Glutamatergic neuron (in vitro differentiated cells): ENCODE measurements around the gene TMEM147. TPM values are rescaled to one million over a fixed set of nuclear protein-coding genes. Genes with fewer than 3 reads are reported as not detected.

Experiments
- DNase-seq: peaks from one replicate; pipeline ENCODE4 v3.0.0; 2022
- H3K27ac Mint-ChIP-seq: one replicate; pipeline ENCODE4 v1.8.0; 2020; ENCODE audit warnings: mild to moderate bottlenecking, mixed read lengths, inconsistent platforms; ENCODE audit not compliant: unreplicated experiment
- H3K27me3 Mint-ChIP-seq: one replicate; pipeline ENCODE4 v1.8.0; 2020; ENCODE audit warnings: mild to moderate bottlenecking, moderate library complexity, mixed read lengths, inconsistent platforms; ENCODE audit not compliant: unreplicated experiment
- H3K36me3 Mint-ChIP-seq: one replicate; pipeline ENCODE4 v1.8.0; 2020; ENCODE audit warnings: mild to moderate bottlenecking, mixed read lengths, inconsistent platforms; ENCODE audit not compliant: unreplicated experiment
- H3K4me1 Mint-ChIP-seq: one replicate; pipeline ENCODE4 v1.8.0; 2020; ENCODE audit warnings: mild to moderate bottlenecking, low read depth, mixed read lengths, inconsistent platforms; ENCODE audit not compliant: unreplicated experiment
- H3K4me3 Mint-ChIP-seq: one replicate; pipeline ENCODE4 v1.8.0; 2020; ENCODE audit warnings: mild to moderate bottlenecking, mixed read lengths, inconsistent platforms; ENCODE audit not compliant: unreplicated experiment
- H3K9me3 Mint-ChIP-seq: one replicate; pipeline ENCODE4 v1.8.0; 2020; ENCODE audit warnings: mild to moderate bottlenecking, moderate library complexity, mixed read lengths, inconsistent platforms; ENCODE audit not compliant: unreplicated experiment
- CTCF ChIP-seq: fragments of 200-600 bp; sonication (generic); IDR thresholded peaks from one replicate; pipeline ENCODE4 v1.5.0; 2021; ENCODE audit not compliant: partially characterized antibody, unreplicated experiment
- total RNA-seq: library from RNA; stranded (reverse); fragmentation: NEBNext Ultra II Directional; extraction: Animal tissue kit (Norgen Biotek cat#: 25700); gene quantifications from one replicate; pipeline ENCODE4 v1.2.1, GENCODE V29; 2021; ENCODE audit not compliant: unreplicated experiment

The TMEM147 gene
- total RNA-seq, 1 donor from 2014 or later, result 67.2 TPM

GRCh38 chr19:35512831-35513627, 32.4 kb upstream of the TMEM147 start:
- Mint-ChIP-seq H3K4me1 (no peaks in the 10 kb centered on the region), H3K27me3 (peaks cover 16% of the 10 kb centered on the region), H3K36me3 (no peaks in the 10 kb centered on the region), H3K27ac (no peak overlapping the region), H3K4me3 (no peak overlapping the region), H3K9me3 (peaks cover 10% of the 10 kb centered on the region)
- DNase-seq, result no peak
- TF ChIP-seq CTCF, result no peak

- peaks cover 16% of the 10 kb centered on the region for H3K27me3 Mint-ChIP-seq
- no peak within 1 kb of the TSS for H3K4me3 Mint-ChIP-seq
- H3K4me1 Mint-ChIP-seq, result no peaks in the 10 kb centered on the region
Observed at GRCh38 chr19:35513628-35514281, 31.7 kb upstream of the TMEM147 start, which contains the start of gene DMKN. Gene DMKN, minus strand, starts transcription at chr19:35513649. Its CDS starts 174 bp downstream, at chr19:35513475.

DNA sequence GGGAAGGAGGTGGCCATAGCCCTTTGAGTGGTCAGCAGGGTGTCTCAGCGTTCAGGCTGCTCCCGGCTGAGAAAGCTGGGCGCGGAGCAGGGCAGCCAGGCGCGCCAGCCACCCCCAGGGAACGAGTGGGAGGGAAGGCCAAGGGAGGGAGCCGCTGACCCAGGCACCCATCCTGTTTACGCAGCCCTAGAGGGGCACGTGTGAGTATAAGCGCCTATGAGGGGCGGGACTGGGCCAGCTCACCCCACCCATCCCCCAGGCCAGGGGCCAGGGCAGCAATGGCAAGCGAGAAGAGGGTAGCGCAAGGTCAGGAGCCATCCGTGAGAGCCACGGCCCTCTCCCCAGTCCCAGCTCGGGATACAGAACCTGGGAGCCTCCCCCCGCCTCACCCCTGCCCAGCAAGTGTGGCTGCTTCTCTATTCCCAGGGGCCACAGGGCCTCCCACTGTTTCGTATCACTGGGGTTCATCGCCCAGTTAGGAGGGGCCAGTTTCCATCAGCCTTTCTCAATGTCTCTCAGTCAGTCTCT, 31.1 kb upstream of the TMEM147 start:
- no peak for DNase-seq
- TF ChIP-seq CTCF, result no peak
- H3K27ac Mint-ChIP-seq, result no peak overlapping the region
- no peaks in the 10 kb centered on the region for H3K4me1 Mint-ChIP-seq
- peaks cover 14% of the 10 kb centered on the region for H3K27me3 Mint-ChIP-seq
- no peaks in the 10 kb centered on the region for H3K36me3 Mint-ChIP-seq
- no peak overlapping the region for H3K4me3 Mint-ChIP-seq
- peaks cover 8% of the 10 kb centered on the region for H3K9me3 Mint-ChIP-seq

More at GRCh38 chr19:35513628-35514281, 31.7 kb upstream of the TMEM147 start, which contains the start of gene DMKN:
- no peak for TF ChIP-seq CTCF
- Mint-ChIP-seq H3K9me3 (peaks cover 10% of the 10 kb centered on the region), H3K27ac (no peak within 1 kb of the TSS), H3K36me3 (no peaks in the 10 kb centered on the region)
- no peak for DNase-seq

GRCh38 chr19:35516310-35516709, 29.1 kb upstream of the TMEM147 start:
- TF ChIP-seq CTCF, result no peak
- DNase-seq, result no peak
- no peaks in the 10 kb centered on the region for H3K36me3 Mint-ChIP-seq

DNA sequence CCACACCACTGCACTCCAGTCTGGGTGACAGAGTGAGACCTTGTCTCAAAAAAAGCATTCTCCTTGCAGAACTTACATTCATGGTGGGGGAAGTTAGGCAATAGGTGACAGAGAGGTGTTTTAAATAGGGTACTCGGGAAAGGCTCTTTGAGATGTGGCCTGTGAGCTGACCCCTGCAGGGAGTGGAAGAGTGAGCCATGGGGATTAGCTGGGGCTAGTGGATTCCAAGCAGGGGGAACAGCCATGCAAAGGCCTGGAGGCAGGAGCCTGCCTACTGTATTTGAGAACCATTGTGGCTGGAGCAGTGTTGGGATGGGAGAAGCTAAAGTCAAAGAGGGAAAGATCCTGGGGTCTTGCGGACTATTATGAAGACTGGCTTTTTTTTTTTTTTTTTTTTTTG, 28.1 kb upstream of the TMEM147 start:
- peaks cover 9% of the 10 kb centered on the region for H3K9me3 Mint-ChIP-seq
- H3K4me1 Mint-ChIP-seq, result no peaks in the 10 kb centered on the region
- H3K36me3 Mint-ChIP-seq, result no peaks in the 10 kb centered on the region
- H3K27me3 Mint-ChIP-seq, result peaks cover 6% of the 10 kb centered on the region
- no peak for DNase-seq
- TF ChIP-seq CTCF, result no peak
- no peak overlapping the region for H3K4me3 Mint-ChIP-seq
- no peak overlapping the region for H3K27ac Mint-ChIP-seq

More at GRCh38 chr19:35516310-35516709, 29.1 kb upstream of the TMEM147 start:
- Mint-ChIP-seq H3K9me3 (peaks cover 9% of the 10 kb centered on the region), H3K4me1 (no peaks in the 10 kb centered on the region), H3K27me3 (peaks cover 9% of the 10 kb centered on the region), H3K4me3 (no peak overlapping the region), H3K27ac (no peak overlapping the region)
